HG03575 (cell line): ENCODE results near the gene AHCTF1.

Source experiments
- ATAC-seq: cut with Tn5 transposase; IDR thresholded peaks from one replicate; pipeline ENCODE4 v1.9.1; 2021; ENCODE audit not compliant: unreplicated experiment, insufficient number of reproducible peaks, low FRiP score; ENCODE audit errors: extremely low read depth

Gene AHCTF1

DNA sequence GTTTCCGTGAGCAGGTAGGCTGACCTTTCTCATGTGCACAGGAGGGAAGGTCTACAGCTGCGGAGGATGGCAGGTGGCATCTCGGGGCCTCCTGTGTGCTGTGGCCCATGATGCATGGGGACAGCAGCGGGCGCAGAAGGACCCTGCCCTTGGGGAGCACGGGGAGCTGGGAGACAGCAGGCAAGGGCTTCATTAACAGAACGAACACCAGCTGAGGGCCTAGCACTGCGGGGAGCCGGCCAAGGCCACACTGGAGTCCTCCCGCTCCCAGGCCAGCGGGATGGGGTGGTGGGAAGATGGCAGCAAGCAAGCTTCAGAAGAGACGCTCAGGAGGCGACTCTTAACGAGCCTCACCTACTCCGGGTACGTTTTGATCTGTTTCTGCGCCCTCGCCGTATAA is 140.9 kb downstream of the AHCTF1 start:
- no peak for ATAC-seq

DNA sequence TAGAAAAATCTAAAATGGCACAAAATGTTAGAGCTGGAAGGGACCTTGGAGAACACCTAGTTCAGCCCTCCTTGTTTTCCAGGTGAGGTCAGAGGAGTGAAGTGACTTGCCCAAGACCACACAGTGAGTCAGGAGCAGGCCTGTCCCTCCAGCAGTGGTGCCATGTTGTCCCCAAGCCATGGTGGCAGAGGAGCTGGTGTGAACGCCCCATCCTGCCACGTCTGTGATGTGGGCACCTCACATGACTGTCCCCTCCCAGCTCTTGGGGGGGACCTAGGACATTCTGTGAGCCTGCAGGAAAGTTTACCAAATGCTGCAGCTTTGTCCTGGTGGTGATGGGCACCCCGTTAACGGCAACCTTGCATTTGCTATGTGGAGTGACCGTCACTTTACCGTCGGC is 141.4 kb downstream of the AHCTF1 start:
- ATAC-seq = no peak

DNA sequence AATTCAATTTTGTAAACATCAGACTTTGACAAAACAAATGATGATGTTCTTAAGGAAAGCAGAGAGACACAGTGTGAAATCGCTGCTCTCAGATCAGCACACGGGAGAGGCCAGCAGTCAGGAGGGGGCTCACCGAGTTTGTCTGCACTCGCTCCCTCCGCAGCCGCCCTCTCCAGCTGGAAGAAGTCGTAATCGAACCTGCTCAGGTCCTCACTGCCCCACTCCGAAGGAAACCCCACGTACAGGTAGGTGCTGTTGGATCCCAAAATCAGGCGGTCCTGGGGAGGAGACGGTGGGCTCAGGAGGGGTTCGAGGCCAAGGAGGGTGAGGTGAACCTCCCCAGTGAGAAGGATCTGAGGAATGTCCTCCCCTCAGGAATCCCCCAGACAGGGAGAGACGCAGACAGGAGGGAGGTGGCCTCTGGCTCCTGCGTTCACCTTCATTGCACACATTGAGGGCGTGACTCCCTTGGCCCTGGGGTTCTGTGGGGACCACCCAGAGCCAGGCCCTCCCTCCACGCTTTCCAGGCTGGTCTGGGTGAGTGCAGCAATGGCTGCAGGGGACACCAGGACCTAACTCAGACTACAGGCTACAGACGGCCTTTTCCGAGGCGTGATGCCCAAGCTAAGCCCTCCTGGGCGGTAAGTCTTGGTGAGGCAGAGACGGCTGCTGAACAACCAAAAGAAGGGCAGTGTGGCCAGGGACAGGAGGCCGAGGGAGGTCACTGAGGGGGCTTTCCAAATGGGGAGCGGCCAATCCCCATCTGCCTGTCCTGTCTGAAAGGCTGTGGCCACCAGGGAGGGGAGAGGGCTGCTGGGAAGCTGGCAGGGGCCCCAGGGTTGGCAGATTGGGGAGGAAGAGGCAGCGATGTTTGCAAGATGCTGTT is 142.1 kb downstream of the AHCTF1 start:
- ATAC-seq = no peak
